Activated T-cell treated with anti-CD3 and anti-CD28 coated beads for 48 hours (primary cell): ENCODE data around the gene AMD1.
A peak's percentile ranks its signal among the peaks of the same experiment; 100 is the strongest.
"Not testable (repeated sequence)": the region's sequence is repeated elsewhere in the genome, so short reads cannot be mapped to it uniquely, and the experiment has no call there.

Experiments used
- DNase-seq: peaks from one replicate; pipeline ENCODE4 v3.0.0-alpha.2; 2020; ENCODE audit warnings: low read depth

Gene AMD1

DNA sequence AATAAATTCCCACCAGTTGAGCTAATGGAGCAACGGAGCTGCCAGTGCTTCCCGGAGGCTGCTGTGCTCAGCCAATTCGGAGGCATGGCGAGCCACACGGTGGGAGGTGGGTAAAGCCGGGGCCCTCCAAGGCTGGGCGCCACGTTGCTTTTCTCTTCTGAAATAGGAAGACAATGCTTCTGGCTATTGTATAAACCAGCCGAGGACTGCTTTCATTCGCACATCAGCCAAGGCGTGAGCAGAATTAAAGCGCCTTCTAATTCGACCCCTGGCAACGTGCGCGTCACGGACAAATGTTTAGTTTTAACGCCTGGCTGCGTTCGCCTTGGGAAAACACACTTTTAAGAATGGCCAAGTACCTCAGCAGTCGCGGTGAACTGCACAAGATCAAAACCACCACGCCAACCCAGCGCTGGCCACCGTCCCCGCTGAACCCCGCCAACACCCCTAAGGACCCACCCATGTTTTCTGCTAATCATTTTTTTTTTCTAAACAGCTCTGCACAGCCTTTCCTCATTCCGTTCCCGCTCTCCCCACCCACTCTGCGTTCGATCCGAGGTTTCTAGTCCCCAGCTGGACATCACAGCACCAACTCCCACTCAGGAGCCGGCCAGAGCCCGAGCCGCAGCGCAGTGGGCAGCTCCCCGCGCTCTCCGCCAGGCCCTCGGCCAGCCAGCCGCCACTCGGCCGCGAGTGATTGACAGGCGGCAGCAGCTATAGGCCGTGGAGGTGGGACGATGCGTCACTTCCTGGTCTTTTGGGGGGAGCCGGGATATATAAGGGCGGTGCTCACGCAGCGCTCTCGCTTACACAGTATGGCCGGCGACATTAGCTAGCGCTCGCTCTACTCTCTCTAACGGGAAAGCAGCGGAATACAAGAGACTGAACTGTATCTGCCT, at the start of gene AMD1:
TSS of gene AMD1 (plus strand) at position 805 of the 899 bp plus-strand sequence. CDS start 321 bp downstream, outside the sequence.
- DNase-seq: peak; percentile 88

- no peak for DNase-seq
Observed at GRCh38 chr6:110826236-110827129, 48.1 kb upstream of the AMD1 start.

DNA sequence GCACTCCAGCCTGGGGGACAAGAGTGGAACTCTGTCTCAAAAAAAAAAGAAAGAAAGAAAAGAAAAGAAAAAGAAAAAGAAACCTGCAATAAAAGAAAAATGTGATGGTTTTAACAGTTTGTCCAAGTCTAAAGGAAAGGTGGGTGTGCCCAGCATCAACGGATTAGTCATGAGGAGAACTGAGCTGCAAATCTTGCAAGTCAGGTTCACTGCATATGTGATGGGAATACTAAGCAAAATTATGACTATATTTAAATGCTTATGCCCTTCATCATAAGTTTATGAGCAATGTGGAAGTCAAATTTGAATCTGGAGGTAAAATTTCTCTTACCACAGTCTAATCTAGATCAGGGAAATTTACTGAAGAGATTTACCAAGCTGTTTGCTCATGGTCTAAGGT, 46.2 kb upstream of the AMD1 start:
- no peak for DNase-seq

- no peak for DNase-seq
Observed at GRCh38 chr6:110831405-110831804, 43.2 kb upstream of the AMD1 start.

DNA sequence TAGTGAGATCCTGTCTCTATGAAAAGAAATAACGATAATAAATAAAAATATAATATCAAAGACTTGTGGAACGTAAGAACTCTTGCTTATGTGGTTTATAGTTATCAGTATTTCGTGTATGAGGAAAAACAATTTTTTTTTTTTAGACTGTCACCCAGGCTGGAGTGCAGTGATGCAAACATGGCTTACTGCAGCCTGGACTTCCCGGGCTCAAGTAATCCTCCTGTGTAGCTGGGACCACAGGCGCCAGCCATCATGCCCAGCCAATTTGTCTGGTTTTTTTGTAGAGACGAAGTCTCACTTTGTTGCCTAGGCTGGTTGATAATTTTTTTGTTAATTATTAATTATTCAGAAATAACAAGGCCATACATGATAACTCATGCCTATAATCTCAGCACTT, 40.8 kb upstream of the AMD1 start:
- no peak for DNase-seq

DNA sequence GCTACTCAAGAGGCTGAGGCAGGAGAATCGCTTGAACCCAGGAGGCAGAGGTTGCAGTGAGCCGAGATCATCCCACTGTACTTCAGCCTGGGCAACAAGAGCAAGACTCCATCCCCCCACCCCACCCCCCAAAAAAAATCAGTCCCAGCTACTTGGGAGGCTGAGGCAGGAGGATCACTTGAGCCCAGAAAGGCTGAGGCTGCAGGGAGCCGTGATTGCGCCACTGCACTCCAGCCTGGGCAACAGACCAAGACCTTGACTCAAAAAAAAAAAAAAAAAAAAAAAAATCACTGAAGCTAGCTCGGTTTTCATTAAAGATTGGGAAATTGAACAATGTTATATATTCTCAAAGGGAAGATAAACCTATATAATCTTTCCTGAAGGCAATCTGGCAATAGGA, 38.8 kb upstream of the AMD1 start:
- DNase-seq: not testable (repeated sequence)

- DNase-seq: no peak
Observed at GRCh38 chr6:110841266-110841665, 33.3 kb upstream of the AMD1 start.

DNA sequence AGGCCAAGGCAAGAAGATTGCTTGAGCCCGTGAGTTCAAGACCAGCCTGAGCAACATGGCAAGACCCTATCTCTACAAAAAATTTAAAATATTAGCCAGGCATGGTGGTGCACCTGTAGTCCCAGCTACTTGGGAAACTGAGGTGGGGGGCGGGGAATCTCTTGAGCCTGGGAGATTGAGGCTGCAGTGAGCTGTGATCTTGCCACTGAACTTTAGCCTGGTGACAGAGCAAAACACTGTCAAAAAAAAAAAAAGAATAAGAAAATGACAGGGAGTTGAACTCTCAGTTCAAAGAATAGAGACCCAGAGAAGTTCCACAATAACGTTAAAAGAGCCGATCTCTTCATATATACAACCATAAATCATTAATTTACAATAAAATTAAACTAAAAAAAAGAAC, 24.8 kb upstream of the AMD1 start:
- no peak for DNase-seq

DNA sequence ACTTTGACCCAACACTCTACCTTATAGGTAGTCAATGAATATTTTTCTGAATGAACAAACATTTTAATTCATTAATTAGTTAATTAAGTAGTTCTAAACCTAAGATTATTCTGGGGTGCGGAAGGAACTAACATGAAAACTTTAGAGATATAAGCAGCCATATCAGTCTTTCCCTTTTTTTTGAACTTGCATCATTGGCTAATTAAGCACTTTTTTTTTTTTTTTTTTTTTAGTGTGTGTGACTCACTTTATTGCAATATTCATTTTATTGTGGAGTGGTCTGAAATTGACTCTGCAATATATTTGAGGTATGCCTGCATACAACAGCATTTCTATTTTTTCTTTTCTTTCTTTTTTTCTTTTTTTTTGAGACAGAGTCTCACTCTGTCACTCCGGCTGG, 21.8 kb upstream of the AMD1 start:
- DNase-seq: no peak

DNA sequence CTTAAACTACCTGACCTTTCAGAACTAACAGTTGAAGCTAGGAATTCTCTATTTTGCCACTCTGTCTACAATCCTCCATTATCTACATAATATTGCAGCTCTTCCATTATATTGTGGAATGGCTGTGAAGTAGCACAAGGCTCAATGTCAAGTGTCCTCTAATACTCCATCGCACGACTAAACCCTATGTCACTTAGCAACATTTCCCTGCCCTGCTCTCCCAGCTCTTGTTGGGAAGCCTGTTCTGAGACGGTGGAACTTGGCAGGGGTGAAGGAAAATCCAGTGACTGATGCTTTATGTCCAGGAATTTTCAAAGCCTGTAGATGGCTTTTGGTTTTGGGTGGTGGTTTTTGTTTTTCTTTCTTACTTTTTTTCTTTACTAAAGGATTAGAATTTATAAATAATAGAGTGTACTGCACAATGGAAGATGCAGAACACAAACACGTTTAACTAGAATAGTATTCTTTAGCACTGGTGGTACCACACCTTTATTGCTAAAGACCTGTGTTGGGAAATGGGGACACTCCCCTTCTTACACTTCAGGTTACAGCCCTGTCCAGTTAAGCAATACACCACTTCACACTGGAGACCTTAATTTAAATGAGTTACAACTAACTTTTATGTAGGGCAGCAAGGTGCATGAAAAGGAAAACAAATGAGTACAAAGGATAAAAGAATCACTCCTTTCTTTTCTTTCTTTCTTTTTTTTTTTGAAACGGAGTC, 20.7 kb upstream of the AMD1 start:
- DNase-seq: no peak

DNA sequence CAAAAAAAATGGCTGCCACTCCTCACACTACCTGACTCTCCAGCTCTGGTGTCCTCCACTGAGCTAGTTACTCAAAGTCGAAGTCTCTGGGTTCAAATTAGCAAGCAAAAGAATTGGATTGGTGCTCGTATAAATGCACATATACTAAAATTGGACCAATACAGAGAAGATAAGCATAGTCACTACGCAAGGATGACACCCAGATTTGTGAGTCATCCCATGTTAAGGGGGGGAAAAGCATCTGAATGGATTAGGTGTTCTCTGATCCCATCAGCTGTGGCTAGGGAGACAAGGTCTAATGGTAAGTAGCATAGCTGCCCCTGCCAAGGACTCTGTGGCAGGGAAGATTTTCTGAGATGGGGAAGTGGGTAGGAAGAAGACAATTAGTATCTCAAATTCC, 18.3 kb upstream of the AMD1 start:
- DNase-seq: no peak

- DNase-seq: no peak
Observed at GRCh38 chr6:110858016-110858415, 16.6 kb upstream of the AMD1 start.

- DNase-seq: no peak
Observed at GRCh38 chr6:110858562-110859214, 15.9 kb upstream of the AMD1 start.

GRCh38 chr6:110859335-110859792, 15.2 kb upstream of the AMD1 start:
- DNase-seq: no peak

GRCh38 chr6:110864824-110865223, 9.8 kb upstream of the AMD1 start:
- DNase-seq: no peak

GRCh38 chr6:110874880-110875547, 429 bp downstream of the AMD1 start:
- DNase-seq: peak; percentile 41

DNA sequence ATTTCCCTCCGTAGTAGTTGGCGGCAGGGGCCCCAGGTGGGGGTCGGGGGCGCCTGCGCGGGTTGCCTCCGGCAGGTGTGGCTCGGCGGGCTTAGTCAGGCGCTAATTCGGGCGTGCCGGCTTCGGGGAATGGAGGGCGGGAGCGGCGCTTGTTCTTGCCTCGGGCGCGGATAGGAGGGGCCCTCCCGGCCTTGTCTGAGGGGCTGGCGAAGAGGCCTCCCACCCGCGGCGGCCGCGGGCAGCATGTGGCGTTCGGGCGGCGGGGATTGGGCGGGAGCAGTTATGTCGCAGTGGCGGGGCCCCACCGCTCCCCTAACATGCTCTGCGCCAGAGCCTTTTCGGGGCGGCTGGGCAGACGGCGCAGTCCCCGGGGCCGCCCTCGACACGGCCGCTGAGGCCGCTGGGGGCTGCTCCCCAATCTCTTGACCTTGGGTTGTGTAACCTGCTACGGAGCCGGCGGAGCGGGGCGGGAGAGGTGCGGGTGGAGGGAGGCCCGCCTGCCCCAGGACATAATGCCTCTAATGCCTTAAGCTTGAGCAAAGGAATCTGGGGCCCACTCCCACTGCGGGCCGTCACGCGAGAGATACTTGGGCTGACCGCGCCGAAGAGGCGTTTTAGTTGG, 1.1 kb downstream of the AMD1 start:
- peak; percentile 63 for DNase-seq

- DNase-seq: peak; percentile 62
Observed at GRCh38 chr6:110876170-110876773, 1.7 kb downstream of the AMD1 start.

GRCh38 chr6:110876806-110877564, 2.4 kb downstream of the AMD1 start:
- no peak for DNase-seq
